H9 (cell line): ENCODE measurements around the gene SPTBN4. TPM values are rescaled to one million over a fixed set of nuclear protein-coding genes. Genes with fewer than 3 reads are reported as not detected.

Source experiments
- DNase-seq: peaks from one replicate; pipeline ENCODE4 v3.0.0-alpha.2; 2017
- H2AFZ ChIP-seq: one replicate; pipeline ENCODE4 v1.6.1; 2013; ENCODE audit warnings: mild to moderate bottlenecking, low read length, control low read depth, moderate library complexity
- H2AK5ac ChIP-seq: 2 replicates; pipeline ENCODE4 v1.6.1; 2013; ENCODE audit warnings: low read length, control low read depth, mixed read lengths; ENCODE audit not compliant: insufficient read length
- H2BK120ac ChIP-seq: one replicate; pipeline ENCODE4 v1.6.1; 2013; ENCODE audit warnings: low read depth, mild to moderate bottlenecking, low read length, control low read depth, inconsistent platforms; ENCODE audit not compliant: poor library complexity, severe bottlenecking
- H2BK12ac ChIP-seq: 2 replicates; pipeline ENCODE4 v1.6.1; 2013; ENCODE audit warnings: low read length, control low read depth, mixed read lengths, low read depth; ENCODE audit not compliant: insufficient read length
- H2BK15ac ChIP-seq: 2 replicates; pipeline ENCODE4 v1.6.1; 2013; ENCODE audit warnings: low read depth, low read length, control low read depth
- H2BK20ac ChIP-seq: one replicate; pipeline ENCODE4 v1.6.1; 2013; ENCODE audit warnings: low read depth, mild to moderate bottlenecking, low read length, control low read depth, inconsistent platforms; ENCODE audit not compliant: poor library complexity, severe bottlenecking
- H2BK5ac ChIP-seq: 2 replicates; pipeline ENCODE4 v1.6.1; 2013; ENCODE audit warnings: low read length, control low read depth, mixed read lengths; ENCODE audit not compliant: insufficient read length
- H3K14ac ChIP-seq: 2 replicates; pipeline ENCODE4 v1.6.1; 2013; ENCODE audit warnings: low read length, control low read depth; ENCODE audit not compliant: insufficient read depth
- H3K18ac ChIP-seq: 2 replicates; pipeline ENCODE4 v1.6.1; 2013; ENCODE audit warnings: low read depth, mild to moderate bottlenecking, mixed read lengths, low read length, control low read depth; ENCODE audit not compliant: insufficient read length
- H3K23ac ChIP-seq: 2 replicates; pipeline ENCODE4 v1.6.1; 2013; ENCODE audit warnings: low read length, control low read depth, mixed read lengths, low read depth; ENCODE audit not compliant: insufficient read length
- H3K23me2 ChIP-seq: 2 replicates; pipeline ENCODE4 v1.6.1; 2013; ENCODE audit warnings: low read depth, mild to moderate bottlenecking, mixed read lengths, low read length, control low read depth; ENCODE audit not compliant: insufficient read length, poor library complexity, severe bottlenecking
- H3K27ac ChIP-seq: 2 replicates; pipeline ENCODE4 v1.5.1; 2013; ENCODE audit warnings: low read length, control low read depth, mixed read lengths, low read depth; ENCODE audit not compliant: insufficient read length
- H3K27me3 ChIP-seq: 2 replicates; pipeline ENCODE4 v1.6.1; 2013; ENCODE audit warnings: low read length, control low read depth, inconsistent platforms; ENCODE audit not compliant: insufficient read depth
- H3K4ac ChIP-seq: 2 replicates; pipeline ENCODE4 v1.6.1; 2013; ENCODE audit warnings: low read depth, mild to moderate bottlenecking, control low read depth, inconsistent platforms, low read length, moderate library complexity
- H3K4me1 ChIP-seq: 2 replicates; pipeline ENCODE4 v1.6.1; 2013; ENCODE audit warnings: low read length, control low read depth, inconsistent platforms; ENCODE audit not compliant: insufficient read depth
- H3K4me2 ChIP-seq: 2 replicates; pipeline ENCODE4 v1.6.1; 2013; ENCODE audit warnings: low read length, control low read depth, mixed read lengths; ENCODE audit not compliant: insufficient read length, insufficient read depth
- H3K56ac ChIP-seq: 2 replicates; pipeline ENCODE4 v1.6.1; 2013; ENCODE audit warnings: low read depth, mild to moderate bottlenecking, mixed read lengths, low read length, control low read depth; ENCODE audit not compliant: insufficient read length
- H3K79me1 ChIP-seq: 2 replicates; pipeline ENCODE4 v1.6.1; 2013; ENCODE audit warnings: low read depth, mild to moderate bottlenecking, moderate library complexity, low read length, control low read depth, inconsistent platforms; ENCODE audit not compliant: insufficient read depth, poor library complexity, severe bottlenecking
- H3K79me2 ChIP-seq: 2 replicates; pipeline ENCODE4 v1.6.1; 2013; ENCODE audit warnings: low read length, control low read depth, inconsistent platforms; ENCODE audit not compliant: insufficient read depth
- H3K9ac ChIP-seq: 2 replicates; pipeline ENCODE4 v1.6.1; 2013; ENCODE audit warnings: low read length, control low read depth, mixed read lengths; ENCODE audit not compliant: insufficient read length; ENCODE audit errors: extremely low read depth
- H3K9me3 ChIP-seq: one replicate; pipeline ENCODE4 v1.6.1; 2013; ENCODE audit warnings: low read depth, low read length, inconsistent platforms; ENCODE audit not compliant: control insufficient read depth
- H3T11ph ChIP-seq: one replicate; pipeline ENCODE4 v1.6.1; 2013; ENCODE audit warnings: mild to moderate bottlenecking, low read length, control low read depth, inconsistent platforms
- H4K20me1 ChIP-seq: one replicate; pipeline ENCODE4 v1.6.1; 2013; ENCODE audit not compliant: control insufficient read depth, insufficient read length, insufficient read depth
- H4K5ac ChIP-seq: 2 replicates; pipeline ENCODE4 v1.6.1; 2013; ENCODE audit warnings: low read depth, mild to moderate bottlenecking, mixed read lengths, low read length, control low read depth; ENCODE audit not compliant: insufficient read length
- H4K8ac ChIP-seq: replicated peaks from 2 replicates; pipeline ENCODE4 v1.6.1; 2013; ENCODE audit warnings: low read length, control low read depth, mixed read lengths, low read depth; ENCODE audit not compliant: insufficient read length
- H4K91ac ChIP-seq: 2 replicates; pipeline ENCODE4 v1.6.1; 2013; ENCODE audit warnings: low read depth, mild to moderate bottlenecking, moderate library complexity, mixed read lengths, low read length, control low read depth; ENCODE audit not compliant: insufficient read length
- H3K27ac Mint-ChIP-seq, 3 experiments: 2 replicates in 2 of 3; 3 replicates in 1 of 3; pipeline ENCODE4 v1.8.0; 2020 to 2021; ENCODE audit warnings: mixed read lengths in 3 of 3, mild to moderate bottlenecking in 1 of 3, moderate library complexity in 1 of 3
- H3K27me3 Mint-ChIP-seq: 2 replicates; pipeline ENCODE4 v1.8.0; 2021; ENCODE audit warnings: low read depth, mild to moderate bottlenecking, moderate library complexity, mixed read lengths
- H3K36me3 Mint-ChIP-seq, 3 experiments: 2 replicates in 2 of 3; 3 replicates in 1 of 3; pipeline ENCODE4 v1.8.0; 2020 to 2021; ENCODE audit warnings: low read depth in 3 of 3, mixed read lengths in 3 of 3; ENCODE audit not compliant: insufficient read depth in 1 of 3
- H3K4me1 Mint-ChIP-seq, 2 experiments: 2 replicates each; pipeline ENCODE4 v1.8.0; 2020; ENCODE audit warnings: mixed read lengths in 2 of 2
- H3K4me3 Mint-ChIP-seq, 2 experiments: 2 replicates in 1 of 2; 3 replicates in 1 of 2; pipeline ENCODE4 v1.8.0; 2020 to 2021; ENCODE audit warnings: mild to moderate bottlenecking in 2 of 2, mixed read lengths in 2 of 2, moderate library complexity in 1 of 2
- H3K9me3 Mint-ChIP-seq, 2 experiments: 2 replicates in 1 of 2; 3 replicates in 1 of 2; pipeline ENCODE4 v1.8.0; 2020; ENCODE audit warnings: mild to moderate bottlenecking in 2 of 2, mixed read lengths in 2 of 2, moderate library complexity in 1 of 2
- WGBS: extraction: QIAGEN DNeasy Blood & Tissue Kit; methylation state at CpG from one replicate; pipeline ENCODE4 v1.1.7; 2013; ENCODE audit warnings: missing lambda C conversion rate, low lambda C conversion rate, mixed read lengths; ENCODE audit not compliant: insufficient read length; ENCODE audit errors: extremely low coverage; 5-methylcytosine and 5-hydroxymethylcytosine counted together
- total RNA-seq: library from RNA; stranded (reverse); gene quantifications from 2 replicates; pipeline ENCODE4 v1.2.1, GENCODE V29; 2021
- TF ChIP-seq, protein P1 (sequence below): fragments of 200-600 bp; sonication (generic); conservative IDR thresholded peaks from 3 replicates; pipeline ENCODE4 v1.8.0; 2021; ENCODE audit warnings: antibody characterized with exemption, mild to moderate bottlenecking

SPTBN4 gene
- total RNA-seq, 1 experiment from 2014 or later = 2.9 TPM

DNA sequence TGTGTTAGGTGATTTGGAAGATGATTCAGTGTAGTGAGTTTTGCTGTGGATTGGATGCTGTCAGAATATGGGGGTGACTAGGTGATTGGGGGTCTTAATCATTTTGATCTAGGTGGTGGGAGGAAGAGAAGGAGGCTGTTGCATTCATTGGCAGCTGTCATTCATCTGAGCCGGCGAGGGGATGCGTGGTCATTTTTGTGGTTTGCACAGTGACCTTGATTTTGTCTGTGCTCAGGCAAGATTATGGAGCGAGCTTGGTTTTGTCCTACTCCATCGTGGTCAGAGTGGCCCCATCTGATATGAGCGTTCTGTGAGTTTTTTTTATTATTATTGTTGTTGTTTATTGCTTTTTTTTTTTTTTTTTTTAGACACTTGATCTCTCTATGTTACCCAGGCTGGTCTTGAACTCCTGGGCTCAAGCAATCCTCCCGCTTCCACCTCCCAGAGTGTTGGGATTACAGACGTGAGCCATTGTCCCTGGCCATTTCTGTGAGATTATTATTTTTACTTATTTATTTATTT lies 42.0 kb downstream of the SPTBN4 start:
- Histone ChIP-seq H2BK20ac (no peak overlapping the region), H3K4me2 (no peak overlapping the region), H3K23ac (no peak overlapping the region), H3K4ac (no peak overlapping the region), H4K91ac (no peak overlapping the region), H3T11ph (no peak overlapping the region), H2BK15ac (no peak overlapping the region), H2BK12ac (no peak overlapping the region), H4K20me1 (no peaks in the 10 kb centered on the region), H4K8ac (no peak overlapping the region), H3K27me3 (peaks cover 21% of the 10 kb centered on the region), H3K56ac (no peak overlapping the region), H3K14ac (no peak overlapping the region), H3K23me2 (no peaks in the 10 kb centered on the region), H2BK5ac (no peak overlapping the region), H3K9me3 (peaks cover 6% of the 10 kb centered on the region), H3K79me2 (no peaks in the 10 kb centered on the region), H4K5ac (no peak overlapping the region), H2AK5ac (no peak overlapping the region), H3K9ac (no peak overlapping the region), H2BK120ac (no peak overlapping the region), H2AFZ (no peak overlapping the region), H3K4me1 (no peaks in the 10 kb centered on the region), H3K79me1 (no peaks in the 10 kb centered on the region), H3K18ac (no peak overlapping the region), H3K27ac (no peak overlapping the region)
- H3K9me3 Mint-ChIP-seq = peaks cover 7 to 11% of the 10 kb centered on the region in 2 experiments; a peak in 4 of 5 replicates
- peaks cover 0 to 7% of the 10 kb centered on the region in 2 experiments; a peak in 2 of 4 replicates for H3K4me1 Mint-ChIP-seq
- peaks cover 85% of the 10 kb centered on the region for H3K27me3 Mint-ChIP-seq
- DNase-seq = no peak
- H3K36me3 Mint-ChIP-seq = peaks cover 0 to under 1% (median 0%) of the 10 kb centered on the region in 3 experiments; a peak in 1 of 7 replicates
- H3K4me3 Mint-ChIP-seq = no peak overlapping the region
- TF ChIP-seq, protein P1, sequence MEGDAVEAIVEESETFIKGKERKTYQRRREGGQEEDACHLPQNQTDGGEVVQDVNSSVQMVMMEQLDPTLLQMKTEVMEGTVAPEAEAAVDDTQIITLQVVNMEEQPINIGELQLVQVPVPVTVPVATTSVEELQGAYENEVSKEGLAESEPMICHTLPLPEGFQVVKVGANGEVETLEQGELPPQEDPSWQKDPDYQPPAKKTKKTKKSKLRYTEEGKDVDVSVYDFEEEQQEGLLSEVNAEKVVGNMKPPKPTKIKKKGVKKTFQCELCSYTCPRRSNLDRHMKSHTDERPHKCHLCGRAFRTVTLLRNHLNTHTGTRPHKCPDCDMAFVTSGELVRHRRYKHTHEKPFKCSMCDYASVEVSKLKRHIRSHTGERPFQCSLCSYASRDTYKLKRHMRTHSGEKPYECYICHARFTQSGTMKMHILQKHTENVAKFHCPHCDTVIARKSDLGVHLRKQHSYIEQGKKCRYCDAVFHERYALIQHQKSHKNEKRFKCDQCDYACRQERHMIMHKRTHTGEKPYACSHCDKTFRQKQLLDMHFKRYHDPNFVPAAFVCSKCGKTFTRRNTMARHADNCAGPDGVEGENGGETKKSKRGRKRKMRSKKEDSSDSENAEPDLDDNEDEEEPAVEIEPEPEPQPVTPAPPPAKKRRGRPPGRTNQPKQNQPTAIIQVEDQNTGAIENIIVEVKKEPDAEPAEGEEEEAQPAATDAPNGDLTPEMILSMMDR = no peak
- H3K27ac Mint-ChIP-seq = no peak overlapping the region
- no CpG with 5 or more reads among the region's 8 CpGs for WGBS
